Tibial nerve (tissue), 4 donors: ENCODE results near the gene DENND5B.
"Not testable (repeated sequence)": the region's sequence is repeated elsewhere in the genome, so short reads cannot be mapped to it uniquely, and the experiment has no call there.

ENCODE experiments used
- EP300 ChIP-seq, 2 donors: sonication (generic); formaldehyde crosslinking; IDR thresholded peaks; one replicate each; pipeline ENCODE4 v1.6.1; 2017; ENCODE audit warnings: antibody characterized with exemption in 2 of 2, mild to moderate bottlenecking in 1 of 2
- POLR2A ChIP-seq, 2 donors: fragments of 450-650 bp; IDR thresholded peaks; one replicate each; pipeline ENCODE4 v1.6.1; 2017; ENCODE audit warnings: antibody characterized with exemption in 2 of 2, mild to moderate bottlenecking in 2 of 2, moderate library complexity in 2 of 2
- TF ChIP-seq, protein P1 (sequence below), 5 experiments: fragments of 200-600 bp in 3 of 5; fragments of 450-650 bp in 2 of 5; sonication (generic) in 3 of 5; IDR thresholded peaks; one replicate each; pipeline ENCODE4 v1.5.1; 2016 to 2019; ENCODE audit warnings: antibody characterized with exemption in 5 of 5, mild to moderate bottlenecking in 3 of 5, moderate library complexity in 2 of 5

DNA sequence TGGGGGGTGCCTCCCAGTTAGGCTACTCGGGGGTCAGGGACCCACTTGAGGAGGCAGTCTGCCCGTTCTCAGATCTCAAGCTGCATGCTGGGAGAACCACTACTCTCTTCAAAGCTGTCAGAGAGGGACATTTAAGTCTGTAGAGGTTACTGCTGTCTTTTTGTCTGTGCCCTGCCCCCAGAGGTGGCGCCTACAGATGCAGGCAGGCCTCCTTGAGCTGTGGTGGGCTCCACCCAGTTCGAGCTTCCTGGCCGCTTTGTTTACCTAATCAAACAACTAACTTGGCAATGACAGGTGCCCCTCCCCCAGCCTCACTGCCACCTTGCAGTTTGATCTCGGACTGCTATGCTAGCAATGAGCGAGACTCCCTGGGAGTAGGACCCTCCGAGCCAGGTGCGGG is 35.5 kb downstream of the DENND5B start:
- TF ChIP-seq, protein P1, sequence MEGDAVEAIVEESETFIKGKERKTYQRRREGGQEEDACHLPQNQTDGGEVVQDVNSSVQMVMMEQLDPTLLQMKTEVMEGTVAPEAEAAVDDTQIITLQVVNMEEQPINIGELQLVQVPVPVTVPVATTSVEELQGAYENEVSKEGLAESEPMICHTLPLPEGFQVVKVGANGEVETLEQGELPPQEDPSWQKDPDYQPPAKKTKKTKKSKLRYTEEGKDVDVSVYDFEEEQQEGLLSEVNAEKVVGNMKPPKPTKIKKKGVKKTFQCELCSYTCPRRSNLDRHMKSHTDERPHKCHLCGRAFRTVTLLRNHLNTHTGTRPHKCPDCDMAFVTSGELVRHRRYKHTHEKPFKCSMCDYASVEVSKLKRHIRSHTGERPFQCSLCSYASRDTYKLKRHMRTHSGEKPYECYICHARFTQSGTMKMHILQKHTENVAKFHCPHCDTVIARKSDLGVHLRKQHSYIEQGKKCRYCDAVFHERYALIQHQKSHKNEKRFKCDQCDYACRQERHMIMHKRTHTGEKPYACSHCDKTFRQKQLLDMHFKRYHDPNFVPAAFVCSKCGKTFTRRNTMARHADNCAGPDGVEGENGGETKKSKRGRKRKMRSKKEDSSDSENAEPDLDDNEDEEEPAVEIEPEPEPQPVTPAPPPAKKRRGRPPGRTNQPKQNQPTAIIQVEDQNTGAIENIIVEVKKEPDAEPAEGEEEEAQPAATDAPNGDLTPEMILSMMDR (IDR thresholded peaks at IDR 0.05): not testable (repeated sequence)
- TF ChIP-seq POLR2A, EP300 (IDR thresholded peaks at IDR 0.05): not testable (repeated sequence)
